Neutrophil (primary cell): ENCODE data around the gene PPFIBP1.
"Not testable (repeated sequence)": the region's sequence is repeated elsewhere in the genome, so short reads cannot be mapped to it uniquely, and the experiment has no call there.

Experiments used
- H3K27ac ChIP-seq: fragments of 200-600 bp; sonication (generic); 2 replicates; pipeline ENCODE4 v1.5.1; 2016; ENCODE audit warnings: mild to moderate bottlenecking, moderate library complexity
- H3K27me3 ChIP-seq: fragments of 200-600 bp; sonication (generic); 2 replicates; pipeline ENCODE4 v1.6.0; 2016; ENCODE audit warnings: mild to moderate bottlenecking
- H3K36me3 ChIP-seq: fragments of 200-600 bp; sonication (generic); 2 replicates; pipeline ENCODE4 v1.5.1; 2017
- H3K4me1 ChIP-seq, 2 experiments: fragments of 200-600 bp in 1 of 2; sonication (generic) in 1 of 2; 1 replicate in 1 of 2; 2 replicates in 1 of 2; pipeline versions ENCODE4 v1.5.1 to v1.6.1; 2013 to 2016; ENCODE audit warnings: low read depth in 1 of 2, low read length in 1 of 2, mild to moderate bottlenecking in 1 of 2, moderate library complexity in 1 of 2; ENCODE audit not compliant: control insufficient read depth in 1 of 2, insufficient read depth in 1 of 2
- H3K4me3 ChIP-seq, 2 experiments: fragments of 200-600 bp in 1 of 2; sonication (generic) in 1 of 2; 1 replicate in 1 of 2; 2 replicates in 1 of 2; pipeline ENCODE4 v1.5.1; 2013 to 2016; ENCODE audit warnings: low read depth in 1 of 2, low read length in 1 of 2, mild to moderate bottlenecking in 1 of 2, moderate library complexity in 1 of 2
- H3K9me3 ChIP-seq: fragments of 200-600 bp; sonication (generic); 2 replicates; pipeline ENCODE4 v1.5.1; 2016
- TF ChIP-seq, protein P1 (sequence below): fragments of 200-600 bp; sonication (generic); IDR thresholded peaks from 2 replicates; pipeline ENCODE4 v1.5.1; 2016; ENCODE audit warnings: antibody characterized with exemption

The PPFIBP1 gene

DNA sequence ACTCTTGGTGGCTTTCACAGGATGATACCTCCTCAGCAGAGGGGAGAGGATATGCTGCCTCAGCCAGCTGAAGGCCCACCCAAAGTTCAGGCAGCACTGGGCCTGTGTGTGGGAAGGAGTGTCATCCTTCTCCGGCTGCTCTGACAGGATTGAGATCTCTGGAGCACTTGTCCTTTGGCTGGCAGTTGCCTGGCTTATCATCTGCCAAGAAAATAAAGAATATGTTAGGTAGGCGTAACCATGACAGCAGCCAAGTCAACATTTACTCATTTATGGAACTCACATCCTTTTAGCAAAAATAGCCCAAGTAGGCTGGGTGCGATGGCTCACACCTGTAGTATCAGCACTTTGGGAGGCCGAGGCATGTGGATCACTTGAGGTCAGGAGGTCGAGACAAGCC is 68.5 kb downstream of the PPFIBP1 start:
- H3K36me3 ChIP-seq: no peaks in the 10 kb centered on the region
- H3K27me3 ChIP-seq: no peaks in the 10 kb centered on the region
- H3K4me3 ChIP-seq: no peak overlapping the region
- peaks cover 0 to 14% of the 10 kb centered on the region in 2 experiments for H3K4me1 ChIP-seq
- H3K9me3 ChIP-seq: no peaks in the 10 kb centered on the region
- TF ChIP-seq, protein P1, sequence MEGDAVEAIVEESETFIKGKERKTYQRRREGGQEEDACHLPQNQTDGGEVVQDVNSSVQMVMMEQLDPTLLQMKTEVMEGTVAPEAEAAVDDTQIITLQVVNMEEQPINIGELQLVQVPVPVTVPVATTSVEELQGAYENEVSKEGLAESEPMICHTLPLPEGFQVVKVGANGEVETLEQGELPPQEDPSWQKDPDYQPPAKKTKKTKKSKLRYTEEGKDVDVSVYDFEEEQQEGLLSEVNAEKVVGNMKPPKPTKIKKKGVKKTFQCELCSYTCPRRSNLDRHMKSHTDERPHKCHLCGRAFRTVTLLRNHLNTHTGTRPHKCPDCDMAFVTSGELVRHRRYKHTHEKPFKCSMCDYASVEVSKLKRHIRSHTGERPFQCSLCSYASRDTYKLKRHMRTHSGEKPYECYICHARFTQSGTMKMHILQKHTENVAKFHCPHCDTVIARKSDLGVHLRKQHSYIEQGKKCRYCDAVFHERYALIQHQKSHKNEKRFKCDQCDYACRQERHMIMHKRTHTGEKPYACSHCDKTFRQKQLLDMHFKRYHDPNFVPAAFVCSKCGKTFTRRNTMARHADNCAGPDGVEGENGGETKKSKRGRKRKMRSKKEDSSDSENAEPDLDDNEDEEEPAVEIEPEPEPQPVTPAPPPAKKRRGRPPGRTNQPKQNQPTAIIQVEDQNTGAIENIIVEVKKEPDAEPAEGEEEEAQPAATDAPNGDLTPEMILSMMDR: no peak
- H3K27ac ChIP-seq: no peak overlapping the region

DNA sequence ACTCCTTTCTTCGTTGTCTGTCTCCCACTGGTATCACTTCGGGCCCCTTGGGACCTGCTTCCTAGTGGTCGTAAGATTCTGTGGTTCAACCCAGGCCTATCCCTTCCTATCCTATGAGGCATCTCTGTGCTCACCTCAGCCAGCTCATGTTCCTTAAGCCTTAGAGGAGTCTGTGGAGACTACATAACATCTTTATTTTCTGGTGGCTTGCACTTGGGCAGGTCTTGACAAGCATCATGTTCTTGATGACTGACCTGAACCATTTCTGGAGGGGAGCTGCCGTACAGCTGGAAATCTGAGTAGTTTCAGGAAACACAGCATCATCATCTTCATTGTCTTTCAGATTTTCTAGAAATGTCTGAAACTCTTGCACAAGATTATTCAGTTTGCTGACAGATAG is 69.3 kb downstream of the PPFIBP1 start:
- peaks cover 0 to 10% of the 10 kb centered on the region in 2 experiments for H3K4me1 ChIP-seq
- H3K9me3 ChIP-seq: no peaks in the 10 kb centered on the region
- H3K36me3 ChIP-seq: no peaks in the 10 kb centered on the region
- no peak overlapping the region for H3K27ac ChIP-seq
- TF ChIP-seq, protein P1: no peak
- H3K4me3 ChIP-seq: no peak overlapping the region
- no peaks in the 10 kb centered on the region for H3K27me3 ChIP-seq

DNA sequence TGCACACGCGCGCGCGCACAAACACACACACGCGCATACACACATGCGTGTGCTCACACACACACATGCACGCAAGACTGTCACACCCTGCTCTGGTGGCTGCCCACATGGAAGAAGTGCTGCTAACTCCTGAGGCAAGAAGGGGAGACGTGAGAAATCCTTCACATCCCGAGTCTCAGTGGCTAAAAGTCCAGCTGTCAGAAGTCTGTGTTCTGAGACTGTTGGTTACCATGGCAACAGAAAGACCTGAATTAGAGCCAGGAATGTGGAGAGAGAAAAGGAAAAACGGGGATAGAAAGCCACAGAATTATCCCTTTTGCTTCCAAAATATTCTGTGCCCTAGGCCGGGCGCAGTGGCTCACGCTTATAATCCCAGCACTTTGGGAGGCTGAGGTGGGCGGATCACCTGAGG is 71.2 kb downstream of the PPFIBP1 start:
- no peak overlapping the region for H3K4me3 ChIP-seq
- no peaks in the 10 kb centered on the region for H3K27me3 ChIP-seq
- TF ChIP-seq, protein P1: no peak
- no peaks in the 10 kb centered on the region for H3K36me3 ChIP-seq
- no peaks in the 10 kb centered on the region for H3K9me3 ChIP-seq
- peaks cover 0 to 7% of the 10 kb centered on the region in 2 experiments for H3K4me1 ChIP-seq
- no peak overlapping the region for H3K27ac ChIP-seq

DNA sequence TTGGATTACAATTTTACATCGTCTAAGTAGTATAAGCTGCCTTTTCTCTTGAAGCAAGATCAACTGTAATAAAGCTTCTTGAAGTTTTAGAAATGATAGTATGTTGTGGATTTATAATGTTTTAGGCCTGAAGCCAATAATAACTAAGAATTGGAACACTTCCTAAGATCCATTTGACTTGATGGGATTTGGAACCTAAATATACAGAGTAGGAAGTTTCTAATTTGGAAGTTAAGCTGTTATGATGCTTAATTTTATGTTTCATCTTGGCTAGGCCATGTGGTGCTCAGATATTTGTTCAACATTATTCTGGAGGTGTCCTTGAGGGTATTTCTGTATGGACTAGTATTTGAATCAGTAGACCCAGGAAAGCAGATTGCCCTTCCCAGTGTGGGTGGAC is 74.9 kb downstream of the PPFIBP1 start:
- not testable (repeated sequence) for H3K4me1 ChIP-seq, H3K4me3 ChIP-seq, H3K36me3 ChIP-seq, H3K27ac ChIP-seq, H3K9me3 ChIP-seq, H3K27me3 ChIP-seq

DNA sequence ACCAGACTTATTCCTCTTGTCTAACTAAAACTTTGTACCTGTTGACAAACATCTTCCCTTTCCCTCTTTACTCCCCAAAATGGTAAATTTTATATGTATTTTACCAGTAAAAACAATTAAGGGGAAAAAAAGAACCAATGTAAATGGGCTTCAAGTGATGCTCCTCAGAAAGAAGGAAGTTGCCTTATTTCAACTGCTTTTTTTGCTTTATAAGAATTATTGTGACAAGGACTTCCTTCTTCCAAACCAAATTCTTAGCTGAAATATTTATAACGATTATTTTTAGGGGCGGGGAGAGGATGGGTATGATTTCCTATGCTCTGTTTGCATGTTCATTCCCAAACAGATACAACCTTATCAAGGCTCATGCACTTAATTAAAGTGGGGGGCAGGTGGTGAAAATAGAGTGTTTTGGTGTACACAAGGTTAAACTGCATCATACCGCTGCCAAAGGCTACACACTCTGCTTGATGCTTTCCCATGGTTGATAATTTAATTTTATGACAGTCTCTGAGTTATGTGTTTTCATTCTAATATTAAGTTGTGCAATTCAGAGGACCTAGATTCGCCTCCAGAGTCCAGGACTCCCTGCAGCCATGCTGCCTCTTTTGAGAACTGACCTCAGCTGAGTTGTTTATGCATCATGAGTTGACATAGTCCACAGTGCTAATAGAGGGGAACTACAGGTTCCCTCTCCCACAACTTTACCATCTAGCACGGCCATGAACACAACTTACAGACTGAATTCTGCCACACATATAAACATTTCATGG is 77.2 kb downstream of the PPFIBP1 start:
- H3K9me3 ChIP-seq, H3K4me1 ChIP-seq, H3K36me3 ChIP-seq, H3K27ac ChIP-seq, H3K4me3 ChIP-seq, H3K27me3 ChIP-seq: not testable (repeated sequence)

DNA sequence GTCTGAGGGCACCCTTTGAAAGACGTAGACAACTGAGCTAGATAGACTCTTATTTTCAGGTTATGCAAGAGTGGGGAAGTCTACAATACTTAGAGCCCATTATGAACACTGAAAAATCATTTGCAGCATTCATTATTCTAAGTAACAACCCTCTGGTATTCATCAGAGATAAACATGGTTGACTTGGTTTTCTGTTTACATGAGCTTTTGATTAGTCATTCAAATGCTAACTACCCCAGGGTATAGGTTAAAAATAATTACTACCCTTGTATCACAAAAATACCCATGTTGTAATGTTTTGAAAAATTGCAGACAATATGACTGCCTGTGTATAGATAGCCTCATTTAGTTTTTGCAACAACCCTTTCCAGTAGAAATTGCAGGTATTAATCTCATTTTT is 78.5 kb downstream of the PPFIBP1 start:
- Histone ChIP-seq H3K9me3 (no peaks in the 10 kb centered on the region), H3K27ac (no peak overlapping the region), H3K4me3 (no peak overlapping the region), H3K4me1 (no peaks in the 10 kb centered on the region), H3K27me3 (no peaks in the 10 kb centered on the region), H3K36me3 (no peaks in the 10 kb centered on the region)
- TF ChIP-seq, protein P1: no peak
